Measurements from ENCODE around the gene SPTBN1.

DNA sequence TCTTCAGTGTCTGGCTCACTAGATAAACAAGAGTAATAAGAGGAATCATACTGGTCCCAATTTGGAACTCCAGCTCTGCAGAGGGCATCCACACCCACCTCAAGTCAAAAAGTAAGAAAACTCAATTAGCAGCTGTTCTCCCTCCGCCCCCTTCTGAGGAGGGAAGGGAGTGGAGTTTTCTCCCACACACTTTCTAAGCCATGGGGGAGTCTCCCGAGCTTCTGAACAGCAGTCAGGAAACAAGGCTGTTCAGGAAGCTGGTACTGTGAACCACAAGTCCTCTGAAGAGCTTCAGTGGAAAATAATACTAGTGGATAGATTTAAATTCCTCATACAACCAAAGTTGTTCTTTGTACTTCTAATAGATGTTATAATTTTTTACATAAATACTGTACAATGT is 32.9 kb upstream of the SPTBN1 start:
- TF ChIP-seq, protein P1, sequence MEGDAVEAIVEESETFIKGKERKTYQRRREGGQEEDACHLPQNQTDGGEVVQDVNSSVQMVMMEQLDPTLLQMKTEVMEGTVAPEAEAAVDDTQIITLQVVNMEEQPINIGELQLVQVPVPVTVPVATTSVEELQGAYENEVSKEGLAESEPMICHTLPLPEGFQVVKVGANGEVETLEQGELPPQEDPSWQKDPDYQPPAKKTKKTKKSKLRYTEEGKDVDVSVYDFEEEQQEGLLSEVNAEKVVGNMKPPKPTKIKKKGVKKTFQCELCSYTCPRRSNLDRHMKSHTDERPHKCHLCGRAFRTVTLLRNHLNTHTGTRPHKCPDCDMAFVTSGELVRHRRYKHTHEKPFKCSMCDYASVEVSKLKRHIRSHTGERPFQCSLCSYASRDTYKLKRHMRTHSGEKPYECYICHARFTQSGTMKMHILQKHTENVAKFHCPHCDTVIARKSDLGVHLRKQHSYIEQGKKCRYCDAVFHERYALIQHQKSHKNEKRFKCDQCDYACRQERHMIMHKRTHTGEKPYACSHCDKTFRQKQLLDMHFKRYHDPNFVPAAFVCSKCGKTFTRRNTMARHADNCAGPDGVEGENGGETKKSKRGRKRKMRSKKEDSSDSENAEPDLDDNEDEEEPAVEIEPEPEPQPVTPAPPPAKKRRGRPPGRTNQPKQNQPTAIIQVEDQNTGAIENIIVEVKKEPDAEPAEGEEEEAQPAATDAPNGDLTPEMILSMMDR (IDR thresholded peaks at IDR 0.05) = no peak
- TF ChIP-seq POLR2A (IDR thresholded peaks at IDR 0.05) (no peak), POLR2AphosphoS5 (IDR thresholded peaks at IDR 0.05) (no peak)

All from gastroesophageal sphincter (tissue), 3 donors.